ENCODE measurements around the gene SHROOM3. TPM values are rescaled to one million over a fixed set of nuclear protein-coding genes. Genes with fewer than 3 reads are reported as not detected.

Gene SHROOM3
- polyA plus RNA-seq, 1 donor from 2014 or later = 2.7 TPM

GRCh38 chr4:76755756-76756155, 320.7 kb downstream of the SHROOM3 start:
- no peaks in the 10 kb centered on the region for H3K36me3 ChIP-seq (ENCODE audit: insufficient read depth, low read length)

DNA sequence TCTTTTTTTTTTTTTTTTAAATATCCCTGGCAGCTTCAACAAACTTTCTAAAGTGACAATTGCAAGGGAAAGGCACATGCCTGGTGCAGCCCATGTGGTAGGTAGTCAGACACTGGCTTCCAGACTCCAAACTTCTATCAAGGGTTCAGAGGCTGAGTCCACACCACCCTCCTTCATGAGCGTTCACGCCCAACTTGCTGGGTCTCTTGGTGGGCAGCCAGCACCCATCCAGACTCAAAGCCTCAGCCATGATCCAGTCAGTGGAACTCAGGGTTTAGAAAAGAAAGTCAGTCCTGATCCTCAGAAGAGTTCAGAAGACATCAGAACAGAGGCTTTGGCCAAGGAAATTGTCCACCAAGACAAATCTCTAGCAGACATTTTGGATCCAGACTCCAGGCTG, 321.4 kb downstream of the SHROOM3 start:
- no peaks in the 10 kb centered on the region for H3K79me2 ChIP-seq (replicated peaks; ENCODE audit: insufficient read depth, low read length)
- no peak overlapping the region for H3K4me3 ChIP-seq (ENCODE audit: low read length)
- H3K4me2 ChIP-seq (ENCODE audit: low read length) = no peak overlapping the region
- no peaks in the 10 kb centered on the region for H3F3A ChIP-seq (ENCODE audit: insufficient read depth, low read length, poor library complexity, severe bottlenecking)
- H3K9me2 ChIP-seq (ENCODE audit: insufficient read depth, low read length) = no peaks in the 10 kb centered on the region
- no peak overlapping the region for H2AFZ ChIP-seq (ENCODE audit: low read depth, low read length)
- no peak overlapping the region for H3K9ac ChIP-seq (ENCODE audit: low read length)
- H4K20me1 ChIP-seq (ENCODE audit: insufficient read depth) = no peaks in the 10 kb centered on the region
- H3K9me3 ChIP-seq (ENCODE audit: low read length) = no peaks in the 10 kb centered on the region
- H3K27me3 ChIP-seq (ENCODE audit: insufficient read depth, low read depth, low read length) = no peaks in the 10 kb centered on the region
- H3K36me3 ChIP-seq (ENCODE audit: insufficient read depth, low read length) = no peaks in the 10 kb centered on the region
- H3K27ac ChIP-seq (ENCODE audit: low read length) = no peak overlapping the region
- no peak for TF ChIP-seq TAF1 (IDR thresholded peaks at IDR 0.05; ENCODE audit: low read depth)
- TF ChIP-seq EP300 (conservative IDR thresholded peaks at IDR 0.05; ENCODE audit: poor library complexity, severe bottlenecking) = no peak
- TF ChIP-seq CTCF (IDR thresholded peaks at IDR 0.05; ENCODE audit: poor library complexity, severe bottlenecking) = no peak
- TF ChIP-seq POLR2AphosphoS5 (IDR thresholded peaks at IDR 0.05) = no peak
- no peak for TF ChIP-seq REST (IDR thresholded peaks at IDR 0.05; ENCODE audit: borderline replicate concordance)
- TF ChIP-seq SMC3 (conservative IDR thresholded peaks at IDR 0.05; ENCODE audit: poor library complexity) = no peak
- no peak for TF ChIP-seq RAD21 (conservative IDR thresholded peaks at IDR 0.05)
- TF ChIP-seq EZH2 (IDR thresholded peaks at IDR 0.05; ENCODE audit: borderline replicate concordance, insufficient read depth, low read length, poor library complexity, severe bottlenecking) = no peak

More at GRCh38 chr4:76755756-76756155, 320.7 kb downstream of the SHROOM3 start:
- Histone ChIP-seq H3F3A (ENCODE audit: insufficient read depth, low read length, poor library complexity, severe bottlenecking) (no peaks in the 10 kb centered on the region), H3K9ac (ENCODE audit: low read length) (no peak overlapping the region), H3K4me2 (ENCODE audit: low read length) (no peak overlapping the region), H3K79me2 (replicated peaks; ENCODE audit: insufficient read depth, low read length) (no peaks in the 10 kb centered on the region), H3K9me2 (ENCODE audit: insufficient read depth, low read length) (no peaks in the 10 kb centered on the region), H4K20me1 (ENCODE audit: insufficient read depth) (no peaks in the 10 kb centered on the region), H3K9me3 (ENCODE audit: low read length) (no peaks in the 10 kb centered on the region), H3K27me3 (ENCODE audit: insufficient read depth, low read depth, low read length) (no peaks in the 10 kb centered on the region), H3K4me3 (ENCODE audit: low read length) (no peak overlapping the region), H3K27ac (ENCODE audit: low read length) (no peak overlapping the region), H2AFZ (ENCODE audit: low read depth, low read length) (no peak overlapping the region)
- no peak for TF ChIP-seq RAD21 (conservative IDR thresholded peaks at IDR 0.05)
- no peak for TF ChIP-seq REST (IDR thresholded peaks at IDR 0.05; ENCODE audit: borderline replicate concordance)
- TF ChIP-seq EP300 (conservative IDR thresholded peaks at IDR 0.05; ENCODE audit: poor library complexity, severe bottlenecking) = no peak
- TF ChIP-seq CTCF (IDR thresholded peaks at IDR 0.05; ENCODE audit: poor library complexity, severe bottlenecking) = no peak
- TF ChIP-seq MXI1 (conservative IDR thresholded peaks at IDR 0.05; ENCODE audit: poor library complexity, severe bottlenecking) = no peak
- TF ChIP-seq TAF1 (IDR thresholded peaks at IDR 0.05; ENCODE audit: low read depth) = no peak
- no peak for TF ChIP-seq POLR2AphosphoS5 (IDR thresholded peaks at IDR 0.05)

Data from neural cell (in vitro differentiated cells).